DND-41 (cell line): ENCODE data around the gene DAB1.

Experiments
- ATAC-seq: fragments of 200-7000 bp; cut with Tn5 transposase; 3 replicates; pipeline ENCODE4 v1.9.1; 2021; ENCODE audit warnings: low read depth; ENCODE audit not compliant: insufficient read depth
- DNase-seq: peaks from one replicate; pipeline ENCODE4 v3.0.0-alpha.2; 2020
- H2AFZ ChIP-seq: 2 replicates; pipeline ENCODE4 v1.6.0; 2012; ENCODE audit warnings: low read depth, low read length
- H3K27ac ChIP-seq: 2 replicates; pipeline ENCODE4 v1.5.1; 2012; ENCODE audit warnings: low read length, inconsistent platforms
- H3K27me3 ChIP-seq: fragments of 200-600 bp; sonication (generic); 2 replicates; pipeline ENCODE4 v1.6.0; 2012; ENCODE audit warnings: low read length, mild to moderate bottlenecking, inconsistent platforms; ENCODE audit not compliant: insufficient read depth, poor library complexity
- H3K36me3 ChIP-seq: 2 replicates; pipeline ENCODE4 v1.5.1; 2012; ENCODE audit warnings: low read length, inconsistent platforms; ENCODE audit not compliant: insufficient read depth
- H3K4me1 ChIP-seq: 2 replicates; pipeline ENCODE4 v1.5.1; 2012; ENCODE audit warnings: mild to moderate bottlenecking, low read length; ENCODE audit not compliant: insufficient read depth
- H3K4me2 ChIP-seq: 2 replicates; pipeline ENCODE4 v1.6.0; 2012; ENCODE audit warnings: mild to moderate bottlenecking, moderate library complexity, low read length, inconsistent platforms; ENCODE audit not compliant: insufficient read depth
- H3K4me3 ChIP-seq, 2 experiments: fragments of 200-600 bp in 1 of 2; shearing (Covaris generic) in 1 of 2; 2 replicates each; pipeline ENCODE4 v1.5.1; 2012 to 2016; ENCODE audit warnings: inconsistent platforms in 2 of 2, low read length in 2 of 2, mild to moderate bottlenecking in 2 of 2, low read depth in 1 of 2, moderate library complexity in 1 of 2
- H3K79me2 ChIP-seq: 2 replicates; pipeline ENCODE4 v1.6.0; 2012; ENCODE audit warnings: low read length, inconsistent platforms; ENCODE audit not compliant: insufficient read depth
- H3K9ac ChIP-seq: 2 replicates; pipeline ENCODE4 v1.6.0; 2012; ENCODE audit warnings: low read depth, mild to moderate bottlenecking, inconsistent platforms, low read length, moderate library complexity
- H3K9me3 ChIP-seq: 2 replicates; pipeline ENCODE4 v1.5.1; 2012; ENCODE audit warnings: low read length, moderate library complexity, mild to moderate bottlenecking, inconsistent platforms; ENCODE audit not compliant: insufficient read depth, severe bottlenecking
- H4K20me1 ChIP-seq: 2 replicates; pipeline ENCODE4 v1.6.0; 2012; ENCODE audit warnings: low read length; ENCODE audit not compliant: insufficient read depth
- CTCF ChIP-seq: IDR thresholded peaks from 2 replicates; pipeline ENCODE4 v1.5.1; 2012; ENCODE audit warnings: borderline replicate concordance, low read length, moderate library complexity, mild to moderate bottlenecking; ENCODE audit not compliant: poor library complexity, severe bottlenecking; ENCODE audit errors: extremely low read depth
- EZH2 ChIP-seq: IDR thresholded peaks from 3 replicates; pipeline ENCODE4 v1.6.1; 2012; ENCODE audit warnings: borderline replicate concordance, low read depth, mild to moderate bottlenecking, moderate library complexity, low read length, inconsistent platforms; ENCODE audit not compliant: severe bottlenecking

DAB1 gene

GRCh38 chr1:57137980-57138379 lies 285.9 kb downstream of the DAB1 start:
- no peak for ATAC-seq
- Histone ChIP-seq H2AFZ (no peak overlapping the region), H3K4me1 (no peaks in the 10 kb centered on the region)

GRCh38 chr1:57134803-57135202 lies 289.1 kb downstream of the DAB1 start:
- Histone ChIP-seq H3K9me3 (no peaks in the 10 kb centered on the region), H3K27me3 (no peaks in the 10 kb centered on the region)
- TF ChIP-seq CTCF: no peak
- TF ChIP-seq EZH2: no peak

More at GRCh38 chr1:57137980-57138379, 285.9 kb downstream of the DAB1 start:
- Histone ChIP-seq H3K27ac (no peak overlapping the region), H3K27me3 (no peaks in the 10 kb centered on the region), H3K36me3 (no peaks in the 10 kb centered on the region), H3K4me2 (no peak overlapping the region), H3K4me3 (no peak overlapping the region), H4K20me1 (no peaks in the 10 kb centered on the region), H3K79me2 (no peaks in the 10 kb centered on the region), H3K9me3 (no peaks in the 10 kb centered on the region), H3K9ac (no peak overlapping the region)
- TF ChIP-seq EZH2: no peak
- no peak for TF ChIP-seq CTCF
- no peak for DNase-seq

GRCh38 chr1:57133686-57134085 lies 290.2 kb downstream of the DAB1 start:
- Histone ChIP-seq H3K9ac (no peak overlapping the region), H3K27me3 (no peaks in the 10 kb centered on the region), H3K9me3 (no peaks in the 10 kb centered on the region), H3K4me2 (no peak overlapping the region), H3K27ac (no peak overlapping the region), H3K79me2 (no peaks in the 10 kb centered on the region), H3K4me3 (no peak overlapping the region), H4K20me1 (no peaks in the 10 kb centered on the region), H2AFZ (no peak overlapping the region), H3K4me1 (no peaks in the 10 kb centered on the region), H3K36me3 (no peaks in the 10 kb centered on the region)
- TF ChIP-seq CTCF (no peak), EZH2 (no peak)
- no peak for DNase-seq
- no peak for ATAC-seq

More at GRCh38 chr1:57134803-57135202, 289.1 kb downstream of the DAB1 start:
- DNase-seq: no peak
- no peak for ATAC-seq
- no peak overlapping the region for H3K27ac ChIP-seq
- H3K79me2 ChIP-seq: no peaks in the 10 kb centered on the region
- H3K9ac ChIP-seq: no peak overlapping the region
- H3K4me1 ChIP-seq: no peaks in the 10 kb centered on the region
- H3K4me2 ChIP-seq: no peak overlapping the region
- H3K4me3 ChIP-seq: no peak overlapping the region
- no peak overlapping the region for H2AFZ ChIP-seq
- no peaks in the 10 kb centered on the region for H4K20me1 ChIP-seq
- no peaks in the 10 kb centered on the region for H3K36me3 ChIP-seq
